Measurements from ENCODE around the gene QPRT.

GRCh38 chr16:29698042-29698441 lies 19.1 kb downstream of the QPRT start:
- TF ChIP-seq CTCF (IDR thresholded peaks at IDR 0.05; ENCODE audit: extremely low read depth in 1 of 2, insufficient read depth in 1 of 2, low read depth in 1 of 2, low read length in 2 of 2) (no peak), POLR2A (IDR thresholded peaks at IDR 0.05; ENCODE audit: low read depth, low read length) (no peak), POLR2AphosphoS5 (IDR thresholded peaks at IDR 0.05; ENCODE audit: insufficient read depth, low read depth, low read length) (no peak), MAX (IDR thresholded peaks at IDR 0.05; ENCODE audit: insufficient read depth, insufficient read length) (no peak), EZH2 (IDR thresholded peaks at IDR 0.05; ENCODE audit: borderline replicate concordance, low read depth, low read length, severe bottlenecking) (no peak), MYC (IDR thresholded peaks at IDR 0.05; ENCODE audit: low read depth, low read length) (no peak), JUN (IDR thresholded peaks at IDR 0.05; ENCODE audit: borderline replicate concordance, insufficient read depth, insufficient read length, low read depth) (no peak)

All from endothelial cell of umbilical vein (primary cell).